Suprapubic skin (tissue), 4 donors: Measurements from ENCODE around the gene STK24. TPM values are rescaled to one million over a fixed set of nuclear protein-coding genes. Genes with fewer than 3 reads are reported as not detected.

Experiments used
- DNase-seq, 2 donors: peaks; one replicate each; pipeline ENCODE4 v3.0.0-alpha.2; 2019; ENCODE audit warnings: low spot score in 2 of 2
- H3K27ac ChIP-seq: fragments of 200-600 bp; sonication (generic); one replicate; pipeline ENCODE4 v1.5.1; 2019
- H3K27me3 ChIP-seq: fragments of 200-600 bp; sonication (generic); one replicate; pipeline ENCODE4 v1.5.1; 2019
- H3K36me3 ChIP-seq: fragments of 200-600 bp; sonication (generic); one replicate; pipeline ENCODE4 v1.5.1; 2019
- H3K4me1 ChIP-seq: fragments of 200-600 bp; sonication (generic); one replicate; pipeline ENCODE4 v1.5.1; 2019
- H3K4me3 ChIP-seq: fragments of 200-600 bp; sonication (generic); one replicate; pipeline ENCODE4 v1.5.1; 2019; ENCODE audit warnings: mild to moderate bottlenecking
- H3K9me3 ChIP-seq: fragments of 200-600 bp; sonication (generic); one replicate; pipeline ENCODE4 v1.5.1; 2019
- CTCF ChIP-seq, 2 donors: fragments of 200-600 bp in 1 of 2; fragments of 450-650 bp in 1 of 2; sonication (generic) in 1 of 2; IDR thresholded peaks; one replicate each; pipeline ENCODE4 v1.5.1; 2016 to 2019; ENCODE audit warnings: antibody characterized with exemption in 2 of 2, mild to moderate bottlenecking in 1 of 2, moderate library complexity in 1 of 2
- EP300 ChIP-seq: sonication (generic); formaldehyde crosslinking; IDR thresholded peaks from one replicate; pipeline ENCODE4 v1.6.1; 2017; ENCODE audit warnings: antibody characterized with exemption
- POLR2A ChIP-seq, 2 donors: fragments of 450-650 bp; IDR thresholded peaks; one replicate each; pipeline ENCODE4 v1.6.1; 2017; ENCODE audit warnings: antibody characterized with exemption in 2 of 2, mild to moderate bottlenecking in 2 of 2, moderate library complexity in 2 of 2
- POLR2AphosphoS5 ChIP-seq, 3 donors: sonication (generic); formaldehyde crosslinking; IDR thresholded peaks; one replicate each; pipeline ENCODE4 v1.6.1; 2017; ENCODE audit warnings: antibody characterized with exemption in 3 of 3
- WGBS: methylation state at CpG from one replicate; pipeline ENCODE4 v1.1.5; 2018; 5-methylcytosine and 5-hydroxymethylcytosine counted together
- total RNA-seq, 4 donors: library from RNA; depleted of rRNA; stranded (reverse); fragments of >200 nt; gene quantifications; one replicate each; pipeline ENCODE4 v1.1.0, GENCODE V29; 2016

STK24 gene
- total RNA-seq, 4 donors from 2014 or later, result 132 to 200 (median 176) TPM

DNA sequence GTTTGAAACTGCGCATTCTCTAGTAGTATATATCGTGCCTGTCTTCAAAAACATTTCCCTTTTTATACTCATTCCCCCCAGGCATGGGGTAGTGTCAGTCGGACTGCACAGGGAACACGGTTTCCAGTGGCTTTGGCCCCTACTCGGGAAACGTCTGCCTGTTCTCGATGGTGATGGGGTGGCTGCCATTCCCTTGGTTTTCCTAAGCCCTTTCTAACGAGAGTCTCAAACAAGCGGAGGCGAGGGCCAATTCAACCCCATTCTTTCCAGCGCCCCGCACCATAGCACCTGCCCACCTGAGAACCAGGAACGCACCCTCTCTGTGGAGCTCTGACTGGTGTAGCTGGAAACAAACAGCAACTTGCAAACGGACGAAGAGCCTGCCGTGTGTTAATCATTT is 127.6 kb downstream of the STK24 start:
- TF ChIP-seq CTCF (IDR thresholded peaks at IDR 0.05) (no peak), POLR2AphosphoS5 (IDR thresholded peaks at IDR 0.05) (no peak), POLR2A (IDR thresholded peaks at IDR 0.05) (no peak), EP300 (no peak)
- no peak for DNase-seq
- Histone ChIP-seq H3K27me3 (no peaks in the 10 kb centered on the region), H3K4me1 (peaks cover 41% of the 10 kb centered on the region), H3K27ac (no peak overlapping the region), H3K4me3 (no peak overlapping the region), H3K36me3 (peaks cover 41% of the 10 kb centered on the region), H3K9me3 (no peaks in the 10 kb centered on the region)
- 95% methylated on average over 16 of the region's 16 CpGs for WGBS

DNA sequence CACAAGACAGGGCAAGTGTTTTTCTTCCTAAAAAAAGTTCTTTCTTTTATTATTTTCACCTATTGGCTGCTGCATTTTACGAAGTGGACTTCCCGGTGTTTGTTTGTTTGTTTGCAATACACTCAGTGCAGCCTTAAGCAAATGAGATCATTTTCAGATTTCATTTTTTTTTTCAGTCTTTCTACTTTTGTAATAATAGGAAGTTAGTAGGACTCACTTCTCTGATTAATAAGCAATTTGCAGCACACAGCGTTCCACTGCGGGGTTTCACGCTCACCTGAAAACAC is 128.3 kb downstream of the STK24 start:
- WGBS, result 88% methylated on average over 5 of the region's 5 CpGs
- TF ChIP-seq EP300 (no peak), CTCF (IDR thresholded peaks at IDR 0.05) (no peak), POLR2AphosphoS5 (IDR thresholded peaks at IDR 0.05) (no peak), POLR2A (IDR thresholded peaks at IDR 0.05) (no peak)
- no peak for DNase-seq
- peaks cover 35% of the 10 kb centered on the region for H3K4me1 ChIP-seq
- no peaks in the 10 kb centered on the region for H3K27me3 ChIP-seq
- H3K9me3 ChIP-seq, result no peaks in the 10 kb centered on the region
- H3K36me3 ChIP-seq, result peaks cover 41% of the 10 kb centered on the region
- no peak overlapping the region for H3K27ac ChIP-seq
- no peak overlapping the region for H3K4me3 ChIP-seq

- Histone ChIP-seq H3K4me3 (no peak overlapping the region), H3K27ac (no peak overlapping the region), H3K36me3 (peaks cover 41% of the 10 kb centered on the region), H3K9me3 (no peaks in the 10 kb centered on the region), H3K4me1 (peaks cover 35% of the 10 kb centered on the region), H3K27me3 (no peaks in the 10 kb centered on the region)
- WGBS, result 75% methylated on average over 28 of the region's 28 CpGs
- TF ChIP-seq POLR2A (IDR thresholded peaks at IDR 0.05) (no peak), POLR2AphosphoS5 (IDR thresholded peaks at IDR 0.05) (no peak), CTCF (IDR thresholded peaks at IDR 0.05) (peak; percentile 30 to 41), EP300 (no peak)
- no peak for DNase-seq
Observed at GRCh38 chr13:98447881-98448641, 128.8 kb downstream of the STK24 start.

- no peak for DNase-seq
- Histone ChIP-seq H3K27ac (no peak overlapping the region), H3K9me3 (no peaks in the 10 kb centered on the region), H3K27me3 (no peaks in the 10 kb centered on the region), H3K4me3 (no peak overlapping the region), H3K36me3 (peaks cover 35% of the 10 kb centered on the region), H3K4me1 (peaks cover 33% of the 10 kb centered on the region)
- TF ChIP-seq POLR2AphosphoS5 (IDR thresholded peaks at IDR 0.05) (no peak), EP300 (no peak), CTCF (IDR thresholded peaks at IDR 0.05) (no peak), POLR2A (IDR thresholded peaks at IDR 0.05) (no peak)
- 86% methylated on average over 5 of the region's 5 CpGs for WGBS
Observed at GRCh38 chr13:98447130-98447529, 129.8 kb downstream of the STK24 start.

- WGBS, result 62% methylated on average over 2 of the region's 11 CpGs
- no peak overlapping the region for H3K27ac ChIP-seq
Observed at GRCh38 chr13:98446234-98446621, 130.7 kb downstream of the STK24 start.

More at GRCh38 chr13:98446234-98446621, 130.7 kb downstream of the STK24 start:
- peaks cover 38% of the 10 kb centered on the region for H3K36me3 ChIP-seq
- no peaks in the 10 kb centered on the region for H3K9me3 ChIP-seq
- DNase-seq, result no peak
- peaks cover 26% of the 10 kb centered on the region for H3K4me1 ChIP-seq
- TF ChIP-seq EP300, result no peak
- no peak for TF ChIP-seq POLR2A (IDR thresholded peaks at IDR 0.05)
- TF ChIP-seq POLR2AphosphoS5 (IDR thresholded peaks at IDR 0.05), result no peak
- no peak for TF ChIP-seq CTCF (IDR thresholded peaks at IDR 0.05)
- no peaks in the 10 kb centered on the region for H3K27me3 ChIP-seq
- no peak overlapping the region for H3K4me3 ChIP-seq
